GM12874 (cell line): Measurements from ENCODE around the gene MAPK8IP3.

ENCODE experiments used
- CTCF ChIP-seq: IDR thresholded peaks from 2 replicates; pipeline ENCODE4 v1.5.1; 2011; ENCODE audit warnings: low read depth, mild to moderate bottlenecking, control low read depth, low read length, moderate library complexity; ENCODE audit not compliant: insufficient read depth

The MAPK8IP3 gene

DNA sequence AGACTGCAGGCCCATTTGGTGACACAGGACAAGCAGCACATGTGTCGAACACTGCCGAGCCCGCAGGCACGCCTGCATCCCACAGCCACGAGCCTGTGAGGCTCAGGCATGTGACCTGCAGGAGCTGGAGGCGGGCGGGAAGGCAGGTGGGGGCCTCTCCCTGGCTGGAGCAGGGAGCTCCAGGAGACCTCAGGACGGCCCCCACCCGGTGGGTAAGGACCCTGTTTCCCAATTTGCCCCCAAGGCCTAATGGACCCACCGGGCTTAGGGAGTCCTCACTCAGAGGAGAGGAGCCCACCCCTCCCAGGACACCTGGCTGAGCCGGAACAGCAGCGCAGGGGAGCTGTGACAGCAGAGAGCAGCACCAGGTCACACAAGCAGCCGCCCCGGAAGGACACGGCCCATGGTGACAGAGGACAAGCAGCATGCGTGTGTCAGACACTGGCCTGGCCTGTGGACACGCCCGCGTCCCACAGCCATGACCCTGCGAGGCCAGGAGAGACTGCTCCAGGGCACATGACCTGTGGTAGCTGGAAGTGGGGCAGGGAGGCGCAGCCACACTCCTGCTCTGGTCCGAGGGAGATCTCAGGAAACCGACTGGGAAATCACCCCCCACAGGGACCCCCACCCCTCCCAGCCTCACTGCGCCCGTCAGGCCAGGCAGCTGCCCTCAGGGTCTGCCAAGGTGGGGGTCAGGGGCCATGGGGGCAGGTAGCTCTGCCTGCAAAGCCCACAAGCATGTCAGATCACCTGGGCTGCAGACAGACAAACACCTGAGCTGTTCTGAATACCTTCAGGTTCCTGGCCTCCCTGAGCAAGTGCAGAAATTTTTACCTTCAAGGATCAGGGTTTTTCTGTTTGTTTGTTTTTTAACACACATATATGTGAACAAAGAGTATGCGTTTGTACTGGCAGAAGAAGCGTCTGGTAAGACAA lies 74.0 kb downstream of the MAPK8IP3 start:
- TF ChIP-seq CTCF: no peak

GRCh38 chr16:1780677-1781072 lies 74.7 kb downstream of the MAPK8IP3 start:
- no peak for TF ChIP-seq CTCF

DNA sequence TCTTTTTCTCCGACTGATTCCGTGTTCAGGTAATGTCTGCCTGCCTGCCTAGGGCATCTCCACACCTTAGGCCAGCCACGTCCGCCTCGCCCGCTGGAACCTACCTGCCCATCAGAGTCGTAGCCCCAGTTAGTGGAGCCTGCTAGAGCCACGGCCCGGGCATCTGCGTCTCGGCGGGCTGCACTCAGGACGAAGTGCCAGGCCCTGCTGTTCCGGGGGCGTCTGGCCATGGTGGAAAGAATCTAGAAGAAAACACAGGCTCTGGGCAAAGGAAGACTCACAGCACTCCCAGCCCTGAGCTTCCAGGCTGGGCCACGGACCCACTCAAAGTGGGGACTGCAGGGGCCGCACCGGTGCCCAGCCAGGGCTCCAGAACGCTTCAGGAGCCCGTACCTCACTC lies 75.3 kb downstream of the MAPK8IP3 start:
- no peak for TF ChIP-seq CTCF

- no peak for TF ChIP-seq CTCF
Measured at GRCh38 chr16:1781758-1782407, 75.9 kb downstream of the MAPK8IP3 start.

DNA sequence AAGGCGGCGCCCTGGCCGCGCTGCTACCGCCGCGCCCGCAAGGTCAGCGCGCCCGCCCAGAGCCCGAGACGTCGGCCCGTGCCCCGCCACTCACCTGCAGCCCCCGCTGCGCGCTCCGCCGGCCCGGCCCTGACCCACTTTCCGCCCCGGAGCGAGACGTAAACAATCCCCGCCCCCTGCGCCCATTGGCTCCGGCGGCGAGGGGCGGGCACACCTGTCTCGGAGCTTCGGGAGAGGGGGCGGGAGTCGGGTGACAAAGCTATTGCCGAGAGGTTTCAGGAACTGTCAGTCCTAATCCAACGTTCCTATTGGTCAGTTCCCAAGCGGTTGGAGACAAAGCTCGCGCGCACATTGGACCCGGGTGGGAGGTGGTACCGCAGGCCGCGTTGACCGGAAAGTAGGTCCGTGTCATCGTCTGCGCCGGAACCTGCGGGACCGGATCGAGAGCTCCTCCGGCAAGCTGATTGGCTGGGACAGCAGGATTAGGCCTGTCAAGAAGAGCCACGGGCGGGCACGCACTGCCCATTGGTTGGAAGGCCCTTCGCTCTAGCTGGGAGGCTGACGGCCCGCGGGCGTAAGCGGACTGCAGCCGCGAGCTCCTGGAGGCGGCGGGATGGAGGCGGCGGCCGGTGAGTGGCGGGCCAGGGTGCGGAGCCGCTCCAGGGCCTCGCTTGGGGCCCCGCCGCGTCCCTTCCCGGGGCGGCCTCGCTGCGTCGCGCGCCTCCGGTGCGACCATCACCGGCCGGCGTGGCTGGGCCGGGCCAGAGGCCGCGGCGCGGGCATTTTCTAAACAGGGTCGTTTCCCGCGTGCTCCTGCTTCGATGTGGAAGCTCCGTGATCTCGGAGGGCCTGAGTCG lies 76.6 kb downstream of the MAPK8IP3 start, which contains the start of the genes NUBP2 and SPSB3:
Gene NUBP2 (plus strand): TSS at position 553 of the 857 bp plus-strand sequence. CDS start 61 bp downstream, at position 614.
Gene SPSB3 (minus strand): TSS at position 164 of the 857 bp plus-strand sequence. CDS start 1,088 bp downstream, outside the sequence.
- no peak for TF ChIP-seq CTCF

- no peak for TF ChIP-seq CTCF
Measured at GRCh38 chr16:1784977-1785845, 79.2 kb downstream of the MAPK8IP3 start.
